Panc1 (cell line): Measurements from ENCODE around the gene ATP11B. TPM values are rescaled to one million over a fixed set of nuclear protein-coding genes. Genes with fewer than 3 reads are reported as not detected.

Source experiments
- ATAC-seq: fragments of 200-7000 bp; cut with Tn5 transposase; 2 replicates; pipeline ENCODE4 v1.9.1; 2020; ENCODE audit warnings: mild to moderate bottlenecking, moderate library complexity
- BruUV-seq: library from RNA; stranded (reverse); fragments of 400-500 nt; replicated peaks from 2 replicates; lab custom pipeline; 2021; lab: Mats Ljungman, UMichigan
- CTCF ChIA-PET: fragments of 300-600 bp; sonication (Branson Sonifier 250); formaldehyde crosslinking; loops from one replicate; lab custom pipeline; 2022; ENCODE audit warnings: antibody characterized with exemption; lab: Charles Lee
- POLR2A ChIA-PET: fragments of 300-600 bp; sonication (Branson Sonifier 250); formaldehyde crosslinking; loops from one replicate; lab custom pipeline; 2022; ENCODE audit warnings: antibody characterized with exemption; lab: Charles Lee
- DNase-seq: peaks from one replicate; pipeline ENCODE4 v3.0.0-alpha.2; 2010; ENCODE audit warnings: low read depth, low spot score
- H3K27ac ChIP-seq: 2 replicates; pipeline ENCODE4 v1.5.1; 2011; ENCODE audit warnings: mild to moderate bottlenecking, low read length, inconsistent platforms
- H3K27me3 ChIP-seq: fragments of 200-500 bp; sonication (Bioruptor generic); 2 replicates; pipeline ENCODE4 v1.6.0; 2014; ENCODE audit warnings: low read length, inconsistent platforms; ENCODE audit not compliant: control insufficient read depth, insufficient read depth
- H3K36me3 ChIP-seq: fragments of 200-500 bp; sonication (Bioruptor generic); 2 replicates; pipeline ENCODE4 v1.5.1; 2014; ENCODE audit warnings: inconsistent platforms, mild to moderate bottlenecking, low read length, moderate library complexity; ENCODE audit not compliant: control insufficient read depth, insufficient read depth
- H3K4me1 ChIP-seq: 2 replicates; pipeline ENCODE4 v1.5.1; 2011; ENCODE audit warnings: inconsistent platforms, mild to moderate bottlenecking, low read length, moderate library complexity; ENCODE audit not compliant: control insufficient read depth, insufficient read depth
- H3K4me3 ChIP-seq, 2 experiments: 2 replicates each; pipeline ENCODE4 v1.5.1; 2011 to 2012; ENCODE audit warnings: low read depth in 2 of 2, low read length in 2 of 2, mild to moderate bottlenecking in 2 of 2, inconsistent platforms in 1 of 2, moderate library complexity in 1 of 2
- H3K9me3 ChIP-seq: fragments of 200-500 bp; sonication (Bioruptor generic); 2 replicates; pipeline ENCODE4 v1.5.1; 2014; ENCODE audit warnings: low read depth, mild to moderate bottlenecking, inconsistent platforms, low read length, moderate library complexity; ENCODE audit not compliant: control insufficient read depth, insufficient read depth
- POLR2AphosphoS5 ChIP-seq: IDR thresholded peaks from 2 replicates; pipeline ENCODE4 v1.6.1; 2012; ENCODE audit warnings: mild to moderate bottlenecking, low read depth, low read length, moderate library complexity
- SIN3A ChIP-seq: IDR thresholded peaks from 2 replicates; pipeline ENCODE4 v1.6.1; 2012; ENCODE audit warnings: low read depth, mild to moderate bottlenecking, low read length, moderate library complexity, borderline replicate concordance; ENCODE audit not compliant: insufficient read depth
- TCF7L2 ChIP-seq: IDR thresholded peaks from 2 replicates; pipeline ENCODE4 v1.6.1; 2011; ENCODE audit warnings: mild to moderate bottlenecking, low read depth, low read length, inconsistent platforms
- in situ Hi-C: cut with HindIII; loops from 2 replicates; pipeline ENCODE4 v1.10.0; 2016; ENCODE audit warnings: low sequenced_read_pairs, low pct_unique_long_range_greater_than_20kb
- intact Hi-C: fragments of 100-400 bp; cut with micrococcal nuclease; formaldehyde crosslinking; loops from one replicate; pipeline ENCODE4 v1.10.0; 2022; ENCODE audit not compliant: unreplicated experiment
- total RNA-seq: library from RNA; stranded (reverse); gene quantifications from one replicate; pipeline ENCODE4 v1.2.1, GENCODE V29; 2021; ENCODE audit not compliant: unreplicated experiment
- TF ChIP-seq, protein P1 (sequence below), 2 experiments: IDR thresholded peaks; 2 replicates each; pipeline ENCODE4 v1.6.1; 2011 to 2012; ENCODE audit warnings: low read depth in 2 of 2, control low read depth in 1 of 2, low read length in 1 of 2, mild to moderate bottlenecking in 1 of 2, moderate library complexity in 1 of 2; ENCODE audit not compliant: insufficient read depth in 1 of 2
- TF ChIP-seq, protein P2 (sequence below): fragments of 450-650 bp; IDR thresholded peaks from 2 replicates; pipeline ENCODE4 v1.5.1; 2017; ENCODE audit warnings: mild to moderate bottlenecking

Gene ATP11B
- total RNA-seq, 1 experiment from 2014 or later: 108 TPM

DNA sequence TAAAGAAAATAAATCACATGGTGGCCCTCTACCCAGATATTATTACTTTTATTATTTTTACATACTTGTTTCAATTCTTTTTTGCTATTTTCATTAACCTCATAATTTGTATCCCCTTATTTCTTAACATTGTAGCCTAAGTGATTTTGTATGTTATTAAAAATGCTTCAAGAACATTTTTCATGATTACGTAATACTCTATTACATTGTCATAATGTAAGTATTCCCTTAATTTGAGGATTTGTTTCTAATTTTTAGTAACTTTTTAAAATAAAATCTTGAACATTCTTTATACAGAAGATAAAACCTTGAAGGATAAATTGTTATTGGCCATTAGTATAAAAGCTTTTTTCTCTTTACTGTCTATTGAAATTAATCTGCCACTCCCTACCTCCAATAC is 98.1 kb downstream of the ATP11B start:
- H3K27me3 ChIP-seq: no peaks in the 10 kb centered on the region
- H3K4me3 ChIP-seq: no peak overlapping the region
- H3K36me3 ChIP-seq: no peaks in the 10 kb centered on the region; the same call in 1 of the 2 replicates
- no peaks in the 10 kb centered on the region for H3K9me3 ChIP-seq
- ATAC-seq (no peak), DNase-seq (no peak)
- no peak overlapping the region for H3K27ac ChIP-seq
- no peaks in the 10 kb centered on the region for H3K4me1 ChIP-seq
- ChIA-PET CTCF (no interaction called here), POLR2A (no interaction called here)
- in situ Hi-C loops: no loop called here
- TF ChIP-seq TCF7L2 (no peak), SIN3A (no peak), POLR2AphosphoS5 (no peak)
- TF ChIP-seq, protein P1, sequence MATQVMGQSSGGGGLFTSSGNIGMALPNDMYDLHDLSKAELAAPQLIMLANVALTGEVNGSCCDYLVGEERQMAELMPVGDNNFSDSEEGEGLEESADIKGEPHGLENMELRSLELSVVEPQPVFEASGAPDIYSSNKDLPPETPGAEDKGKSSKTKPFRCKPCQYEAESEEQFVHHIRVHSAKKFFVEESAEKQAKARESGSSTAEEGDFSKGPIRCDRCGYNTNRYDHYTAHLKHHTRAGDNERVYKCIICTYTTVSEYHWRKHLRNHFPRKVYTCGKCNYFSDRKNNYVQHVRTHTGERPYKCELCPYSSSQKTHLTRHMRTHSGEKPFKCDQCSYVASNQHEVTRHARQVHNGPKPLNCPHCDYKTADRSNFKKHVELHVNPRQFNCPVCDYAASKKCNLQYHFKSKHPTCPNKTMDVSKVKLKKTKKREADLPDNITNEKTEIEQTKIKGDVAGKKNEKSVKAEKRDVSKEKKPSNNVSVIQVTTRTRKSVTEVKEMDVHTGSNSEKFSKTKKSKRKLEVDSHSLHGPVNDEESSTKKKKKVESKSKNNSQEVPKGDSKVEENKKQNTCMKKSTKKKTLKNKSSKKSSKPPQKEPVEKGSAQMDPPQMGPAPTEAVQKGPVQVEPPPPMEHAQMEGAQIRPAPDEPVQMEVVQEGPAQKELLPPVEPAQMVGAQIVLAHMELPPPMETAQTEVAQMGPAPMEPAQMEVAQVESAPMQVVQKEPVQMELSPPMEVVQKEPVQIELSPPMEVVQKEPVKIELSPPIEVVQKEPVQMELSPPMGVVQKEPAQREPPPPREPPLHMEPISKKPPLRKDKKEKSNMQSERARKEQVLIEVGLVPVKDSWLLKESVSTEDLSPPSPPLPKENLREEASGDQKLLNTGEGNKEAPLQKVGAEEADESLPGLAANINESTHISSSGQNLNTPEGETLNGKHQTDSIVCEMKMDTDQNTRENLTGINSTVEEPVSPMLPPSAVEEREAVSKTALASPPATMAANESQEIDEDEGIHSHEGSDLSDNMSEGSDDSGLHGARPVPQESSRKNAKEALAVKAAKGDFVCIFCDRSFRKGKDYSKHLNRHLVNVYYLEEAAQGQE (IDR thresholded peaks at IDR 0.05; ENCODE audit: insufficient read depth in 1 of 2, low read depth in 2 of 2, low read length in 1 of 2): no peak
- TF ChIP-seq, protein P2, sequence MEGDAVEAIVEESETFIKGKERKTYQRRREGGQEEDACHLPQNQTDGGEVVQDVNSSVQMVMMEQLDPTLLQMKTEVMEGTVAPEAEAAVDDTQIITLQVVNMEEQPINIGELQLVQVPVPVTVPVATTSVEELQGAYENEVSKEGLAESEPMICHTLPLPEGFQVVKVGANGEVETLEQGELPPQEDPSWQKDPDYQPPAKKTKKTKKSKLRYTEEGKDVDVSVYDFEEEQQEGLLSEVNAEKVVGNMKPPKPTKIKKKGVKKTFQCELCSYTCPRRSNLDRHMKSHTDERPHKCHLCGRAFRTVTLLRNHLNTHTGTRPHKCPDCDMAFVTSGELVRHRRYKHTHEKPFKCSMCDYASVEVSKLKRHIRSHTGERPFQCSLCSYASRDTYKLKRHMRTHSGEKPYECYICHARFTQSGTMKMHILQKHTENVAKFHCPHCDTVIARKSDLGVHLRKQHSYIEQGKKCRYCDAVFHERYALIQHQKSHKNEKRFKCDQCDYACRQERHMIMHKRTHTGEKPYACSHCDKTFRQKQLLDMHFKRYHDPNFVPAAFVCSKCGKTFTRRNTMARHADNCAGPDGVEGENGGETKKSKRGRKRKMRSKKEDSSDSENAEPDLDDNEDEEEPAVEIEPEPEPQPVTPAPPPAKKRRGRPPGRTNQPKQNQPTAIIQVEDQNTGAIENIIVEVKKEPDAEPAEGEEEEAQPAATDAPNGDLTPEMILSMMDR: no peak
- BruUV-seq: no TSS peak
- intact Hi-C loops: no loop called here

DNA sequence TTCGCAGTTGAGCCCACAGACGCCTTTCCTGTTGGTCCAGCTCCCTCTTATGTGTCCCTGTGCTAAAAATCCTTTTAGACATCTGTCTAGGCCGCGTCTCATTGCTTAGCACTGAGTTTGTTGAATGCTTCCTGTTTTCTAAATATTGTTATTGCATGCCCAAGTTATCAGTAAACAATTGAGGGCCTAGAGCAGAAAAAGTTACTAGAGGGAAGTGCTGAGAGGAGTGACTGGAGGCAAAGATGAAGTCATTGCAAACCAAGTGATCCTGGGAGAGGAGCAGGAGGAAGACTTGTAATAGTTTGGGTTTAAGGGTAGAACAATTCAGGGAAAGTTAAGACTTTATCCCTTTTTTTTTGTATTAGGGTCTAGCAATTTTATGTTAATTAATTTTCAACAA is 98.9 kb downstream of the ATP11B start:
- in situ Hi-C loops (no loop called here), intact Hi-C loops (no loop called here)
- ATAC-seq: no peak
- CTCF ChIA-PET: no interaction called here
- Histone ChIP-seq H3K4me3 (no peak overlapping the region), H3K27me3 (no peaks in the 10 kb centered on the region), H3K9me3 (no peaks in the 10 kb centered on the region), H3K27ac (no peak overlapping the region), H3K4me1 (no peaks in the 10 kb centered on the region), H3K36me3 (peaks cover 1% of the 10 kb centered on the region)
- DNase-seq: no peak
- POLR2A ChIA-PET: no interaction called here
- TF ChIP-seq SIN3A (no peak), TCF7L2 (no peak), POLR2AphosphoS5 (no peak)
- TF ChIP-seq, protein P1 (IDR thresholded peaks at IDR 0.05; ENCODE audit: insufficient read depth in 1 of 2, low read depth in 2 of 2, low read length in 1 of 2): no peak
- TF ChIP-seq, protein P2: no peak
- no TSS peak for BruUV-seq
